ENCODE measurements around the gene PIEZO2. TPM values are rescaled to one million over a fixed set of nuclear protein-coding genes. Genes with fewer than 3 reads are reported as not detected.

PIEZO2 gene
- total RNA-seq, 1 experiment from 2014 or later = 11.1 TPM

DNA sequence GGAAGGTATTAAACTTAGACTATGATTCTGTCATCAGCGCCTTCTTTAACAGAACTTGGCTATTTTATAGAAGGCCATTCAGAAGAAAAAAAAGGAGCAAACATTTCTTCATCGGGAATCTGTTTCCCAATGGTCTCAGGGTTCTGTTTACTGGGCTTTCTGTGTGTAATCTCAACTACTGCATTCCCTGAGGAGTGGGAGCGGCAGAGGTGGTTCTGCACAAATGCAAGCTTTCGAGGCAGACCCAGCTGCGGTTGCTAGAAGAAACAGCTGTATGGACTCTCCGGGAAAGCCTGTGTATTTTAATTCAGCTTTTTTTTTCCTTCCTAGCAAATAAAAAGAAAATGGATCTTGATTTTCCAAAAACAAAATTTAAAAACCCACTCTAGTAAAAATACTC, 372.9 kb downstream of the PIEZO2 start:
- no peak for DNase-seq
- Histone ChIP-seq H3K36me3 (peaks cover 19% of the 10 kb centered on the region), H3K27me3 (no peaks in the 10 kb centered on the region), H3K9me3 (no peaks in the 10 kb centered on the region), H3K4me3 (no peak overlapping the region)

DNA sequence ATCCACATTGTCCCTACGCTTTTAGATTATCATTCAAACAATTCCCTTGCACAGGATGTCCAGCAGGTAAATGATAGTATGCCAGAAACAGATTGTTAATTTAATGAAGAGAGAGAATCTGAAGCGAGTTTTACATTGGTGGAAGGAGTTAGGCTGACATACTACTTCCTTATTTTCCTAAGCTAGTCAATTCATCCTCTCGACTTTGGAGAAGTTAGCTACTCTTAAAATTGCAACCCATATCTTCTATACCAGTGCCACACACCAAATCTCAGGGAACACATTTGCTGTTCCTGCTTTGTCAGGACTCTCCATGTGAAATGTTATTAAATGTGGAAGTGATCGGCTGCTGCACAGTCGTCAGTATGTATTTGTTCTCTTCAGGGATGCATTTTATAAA, 374.3 kb downstream of the PIEZO2 start:
- no peak for DNase-seq
- H3K36me3 ChIP-seq = peaks cover 23% of the 10 kb centered on the region
- H3K27me3 ChIP-seq = no peaks in the 10 kb centered on the region
- H3K4me3 ChIP-seq = no peak overlapping the region
- H3K9me3 ChIP-seq = no peaks in the 10 kb centered on the region

DNA sequence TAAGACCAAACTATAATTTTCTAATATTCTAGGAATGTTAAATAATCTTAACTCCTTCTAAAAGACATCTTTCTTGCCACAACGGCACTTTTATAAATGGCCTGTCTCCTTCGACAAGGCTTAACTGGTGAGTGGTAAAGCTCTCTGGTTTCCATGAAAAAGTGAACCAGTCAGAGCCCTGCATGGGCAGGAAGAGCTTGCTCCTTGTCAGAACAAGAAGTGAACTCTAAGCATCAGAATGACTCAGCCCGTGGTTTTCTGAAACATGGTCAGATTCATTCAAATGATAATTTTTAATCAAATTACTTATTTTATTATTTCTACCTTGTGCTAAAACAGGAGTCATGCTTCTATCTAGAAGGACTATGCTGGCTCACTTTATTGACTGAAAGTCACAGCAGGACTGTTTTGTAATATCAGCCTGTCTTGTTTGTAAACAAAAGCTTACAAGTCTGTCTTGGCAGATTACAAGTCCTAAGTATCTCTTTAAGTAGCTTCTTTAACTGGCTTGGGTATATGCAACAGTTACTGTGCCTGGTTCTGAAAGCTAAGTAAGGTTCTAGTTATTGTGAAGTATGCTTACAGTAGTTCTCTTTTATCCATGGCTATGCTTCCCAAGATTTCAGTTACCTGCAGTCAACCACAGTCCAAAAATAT, 378.2 kb downstream of the PIEZO2 start:
- Histone ChIP-seq H3K9me3 (no peaks in the 10 kb centered on the region), H3K36me3 (peaks cover 37% of the 10 kb centered on the region), H3K4me3 (no peak overlapping the region), H3K27me3 (no peaks in the 10 kb centered on the region)
- DNase-seq = no peak

DNA sequence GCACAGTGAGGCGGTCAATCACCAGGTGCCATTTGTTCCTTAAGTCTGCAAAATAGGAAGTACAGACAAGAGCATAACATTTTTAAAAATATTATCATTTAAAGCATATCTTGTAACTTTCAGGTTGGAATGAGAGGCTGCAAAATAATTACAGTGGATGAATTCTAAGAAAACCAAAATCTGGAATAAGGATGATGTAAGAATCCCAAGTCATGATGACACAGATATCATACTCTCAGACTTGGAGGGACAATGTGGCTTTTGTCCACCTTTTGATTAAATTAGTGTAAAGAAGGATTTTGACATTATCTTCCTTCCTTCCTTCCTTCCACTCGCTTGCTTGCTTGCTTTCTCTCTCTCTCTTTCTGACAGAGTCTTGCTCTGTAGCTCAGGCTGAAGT, 379.1 kb downstream of the PIEZO2 start:
- Histone ChIP-seq H3K9me3 (no peaks in the 10 kb centered on the region), H3K27me3 (no peaks in the 10 kb centered on the region), H3K36me3 (peaks cover 37% of the 10 kb centered on the region), H3K4me3 (no peak overlapping the region)
- no peak for DNase-seq

DNA sequence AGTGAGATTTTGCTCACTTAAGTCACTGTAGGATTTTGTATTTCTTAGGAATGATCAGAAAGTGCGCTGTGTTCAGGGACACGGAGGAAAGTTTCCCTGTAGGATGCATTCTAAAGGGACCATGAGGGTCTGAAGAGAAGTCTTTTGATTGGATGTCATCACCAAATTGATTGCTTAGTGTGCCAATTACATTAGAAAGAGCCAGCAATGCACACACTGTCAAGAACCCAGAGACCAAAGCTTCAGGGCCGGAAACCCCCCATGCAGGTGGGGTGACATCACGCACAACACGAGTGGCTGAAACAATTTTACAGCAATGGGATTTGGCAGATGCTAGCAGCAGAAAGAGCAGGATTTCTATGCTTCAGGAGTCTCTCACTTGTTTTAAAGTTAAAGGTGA, 381.1 kb downstream of the PIEZO2 start:
- no peak for DNase-seq
- Histone ChIP-seq H3K4me3 (no peak overlapping the region), H3K27me3 (no peaks in the 10 kb centered on the region), H3K9me3 (no peaks in the 10 kb centered on the region), H3K36me3 (peaks cover 43% of the 10 kb centered on the region)

DNA sequence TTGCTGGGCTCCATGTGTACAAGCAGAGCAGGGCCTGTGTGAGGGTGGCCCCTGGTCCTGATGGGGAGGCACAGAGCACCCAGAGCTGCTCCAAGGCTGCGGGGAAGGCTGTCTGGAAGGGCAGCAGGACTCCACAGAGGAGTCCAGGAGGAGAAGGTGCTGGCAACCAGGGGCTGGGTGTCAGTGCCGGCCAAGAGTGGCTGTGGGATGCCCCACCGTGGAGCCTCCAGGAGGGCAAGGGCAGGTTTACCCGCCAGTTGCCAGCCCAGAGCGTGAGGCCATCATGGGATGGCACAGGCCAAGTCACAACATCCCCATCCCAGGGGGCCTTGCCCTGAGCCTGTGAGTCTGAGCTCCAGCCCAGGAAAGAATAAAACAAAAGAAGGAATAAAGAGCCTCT, 381.7 kb downstream of the PIEZO2 start:
- DNase-seq = no peak
- Histone ChIP-seq H3K4me3 (no peak overlapping the region), H3K36me3 (peaks cover 44% of the 10 kb centered on the region), H3K27me3 (no peaks in the 10 kb centered on the region), H3K9me3 (no peaks in the 10 kb centered on the region)

DNA sequence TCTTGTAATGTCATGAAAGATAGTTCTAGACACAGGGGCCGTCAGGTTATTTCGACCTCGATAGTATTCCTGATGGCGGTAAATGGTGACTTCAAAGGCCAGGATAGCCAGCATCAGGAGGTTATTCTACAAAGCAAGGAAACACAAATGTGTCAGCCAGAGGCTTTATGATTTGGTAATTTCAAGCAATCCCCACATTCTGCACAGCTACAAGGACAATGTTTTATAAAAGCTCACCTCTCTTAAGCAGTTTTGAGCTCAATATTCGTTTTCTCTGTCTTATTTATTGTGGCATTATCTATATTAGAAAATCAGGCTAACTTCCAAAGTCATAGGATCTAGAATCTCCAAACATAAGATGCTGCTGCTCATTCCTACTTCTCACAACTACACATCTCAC, 388.4 kb downstream of the PIEZO2 start:
- Histone ChIP-seq H3K27me3 (no peaks in the 10 kb centered on the region), H3K36me3 (peaks cover 17% of the 10 kb centered on the region), H3K9me3 (no peaks in the 10 kb centered on the region), H3K4me3 (no peak overlapping the region)
- no peak for DNase-seq

DNA sequence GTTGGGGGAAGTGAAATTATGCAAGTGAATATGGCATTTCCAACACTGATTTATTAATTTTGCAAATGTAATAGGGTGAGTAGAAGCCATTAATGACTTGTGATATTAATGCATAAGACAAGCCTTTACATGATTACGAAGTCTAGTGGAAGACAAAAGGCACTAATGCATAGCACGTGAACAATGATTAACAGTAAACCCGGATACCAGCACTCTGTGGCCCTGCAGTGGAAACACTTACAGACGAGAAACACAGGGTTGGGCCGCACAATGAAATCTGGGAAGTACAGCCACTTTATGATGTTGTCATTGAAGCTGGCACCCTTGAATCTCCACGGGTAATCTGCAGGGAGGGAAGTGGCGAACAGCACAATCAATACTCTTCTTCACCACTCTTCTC, 390.1 kb downstream of the PIEZO2 start:
- no peak for DNase-seq
- H3K36me3 ChIP-seq = peaks cover 24% of the 10 kb centered on the region

DNA sequence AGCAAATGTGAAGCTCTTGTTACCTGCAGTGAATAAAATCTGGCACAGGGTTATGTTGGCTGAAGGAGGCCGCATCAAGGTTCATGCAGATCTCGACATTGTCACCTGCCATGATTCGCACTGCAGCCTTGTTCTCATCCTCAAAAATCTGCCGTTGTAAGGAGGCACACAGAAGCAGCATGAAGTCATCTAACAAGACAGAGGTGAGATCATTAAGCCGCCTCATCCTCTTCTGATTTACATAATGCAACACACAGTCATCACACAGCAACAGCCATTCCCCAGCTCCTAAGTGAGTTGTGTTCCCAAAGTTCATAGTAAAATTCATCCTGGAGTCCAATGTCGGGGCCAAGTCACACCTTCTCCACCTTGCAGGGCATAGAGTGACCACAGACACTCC, 391.4 kb downstream of the PIEZO2 start:
- H3K27me3 ChIP-seq = no peaks in the 10 kb centered on the region
- peaks cover 26% of the 10 kb centered on the region for H3K36me3 ChIP-seq
- no peak for DNase-seq
- no peak overlapping the region for H3K4me3 ChIP-seq
- H3K9me3 ChIP-seq = no peaks in the 10 kb centered on the region

More for the DNA sequence above, 390.1 kb downstream of the PIEZO2 start:
- no peaks in the 10 kb centered on the region for H3K9me3 ChIP-seq
- no peak overlapping the region for H3K4me3 ChIP-seq
- no peaks in the 10 kb centered on the region for H3K27me3 ChIP-seq

DNA sequence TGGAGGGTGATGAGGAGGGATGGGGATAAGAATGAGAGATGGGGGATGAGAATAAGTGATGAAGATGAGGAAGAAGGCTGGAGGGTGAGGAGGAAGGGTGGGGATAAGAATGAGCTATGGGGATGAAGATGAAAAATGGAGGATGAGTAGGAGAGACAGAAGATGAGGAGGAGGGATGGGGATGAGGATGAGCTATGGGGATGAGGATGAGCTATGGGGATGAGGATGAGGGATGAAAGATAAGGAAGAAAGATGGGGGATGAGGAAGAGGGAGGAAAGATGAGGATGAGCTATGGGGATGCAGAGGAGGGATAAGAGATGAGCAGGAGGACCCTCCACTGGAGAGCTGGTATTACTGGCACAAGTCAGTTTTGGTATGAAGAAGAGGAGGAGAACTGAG, 392.0 kb downstream of the PIEZO2 start:
- H3K4me3 ChIP-seq = no peak overlapping the region
- peaks cover 29% of the 10 kb centered on the region for H3K36me3 ChIP-seq
- no peaks in the 10 kb centered on the region for H3K9me3 ChIP-seq
- H3K27me3 ChIP-seq = no peaks in the 10 kb centered on the region
- DNase-seq = no peak

DNA sequence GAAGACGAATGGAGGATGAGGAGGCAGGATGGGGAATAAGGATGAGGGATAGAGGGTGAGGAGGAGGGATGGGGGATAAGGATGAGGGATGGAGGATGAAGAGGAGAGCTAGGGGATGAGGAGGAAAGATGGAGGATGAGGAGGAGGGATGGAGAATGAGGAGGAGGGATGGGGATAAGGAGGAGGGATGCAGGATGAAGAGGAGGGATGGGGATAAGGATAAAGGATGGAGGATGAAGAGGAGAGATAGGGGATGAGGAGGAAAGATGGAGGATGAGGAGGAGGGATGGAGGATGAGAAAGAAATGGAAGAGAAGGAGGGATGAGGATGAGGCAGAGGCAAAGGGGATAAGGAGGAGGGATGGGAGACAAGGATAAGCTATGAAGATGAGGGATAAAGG, 393.5 kb downstream of the PIEZO2 start:
- Histone ChIP-seq H3K27me3 (no peaks in the 10 kb centered on the region), H3K36me3 (peaks cover 41% of the 10 kb centered on the region), H3K9me3 (no peaks in the 10 kb centered on the region), H3K4me3 (no peak overlapping the region)
- DNase-seq = no peak

DNA sequence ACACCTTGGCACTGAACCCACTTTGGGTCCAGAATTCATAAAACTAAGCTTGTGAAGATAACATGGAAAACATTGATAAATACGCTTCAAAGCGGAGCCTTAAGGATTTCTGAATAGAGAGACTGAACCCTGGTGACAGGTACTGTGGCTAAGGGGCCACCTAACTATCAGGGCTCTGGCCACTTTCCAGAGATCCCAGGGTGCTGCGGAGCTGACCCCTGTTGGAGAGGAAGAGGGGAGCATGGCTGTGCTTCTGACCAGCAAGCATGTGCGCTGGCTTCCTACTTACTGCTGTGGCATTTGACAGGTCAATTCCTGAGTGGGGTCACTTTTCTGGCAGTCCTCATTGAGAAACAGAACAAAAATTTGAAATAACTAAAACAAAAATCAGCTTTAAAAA, 395.2 kb downstream of the PIEZO2 start:
- Histone ChIP-seq H3K36me3 (peaks cover 41% of the 10 kb centered on the region), H3K4me3 (no peak overlapping the region), H3K27me3 (no peaks in the 10 kb centered on the region), H3K9me3 (no peaks in the 10 kb centered on the region)
- no peak for DNase-seq

DNA sequence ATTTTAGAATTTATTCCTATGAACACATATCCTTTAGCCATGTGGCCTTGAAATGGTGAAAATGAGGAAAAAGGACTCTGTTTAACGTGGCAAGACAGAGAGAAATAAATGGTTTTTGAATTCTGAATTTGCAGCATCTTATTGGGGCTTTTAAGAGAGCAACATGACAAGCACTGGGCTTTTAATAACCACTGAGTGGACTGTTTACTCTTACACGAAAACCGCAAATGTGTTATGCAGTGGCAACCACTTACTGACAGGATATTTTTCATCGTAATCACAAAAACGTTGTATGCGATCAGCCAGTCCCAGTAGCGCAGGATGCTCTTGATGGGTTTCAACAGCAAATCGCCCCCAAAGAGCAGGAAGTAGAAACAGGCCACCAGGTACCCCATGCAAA, 397.0 kb downstream of the PIEZO2 start:
- H3K27me3 ChIP-seq = no peaks in the 10 kb centered on the region
- no peak overlapping the region for H3K4me3 ChIP-seq
- no peaks in the 10 kb centered on the region for H3K9me3 ChIP-seq
- peaks cover 50% of the 10 kb centered on the region for H3K36me3 ChIP-seq
- DNase-seq = no peak

DNA sequence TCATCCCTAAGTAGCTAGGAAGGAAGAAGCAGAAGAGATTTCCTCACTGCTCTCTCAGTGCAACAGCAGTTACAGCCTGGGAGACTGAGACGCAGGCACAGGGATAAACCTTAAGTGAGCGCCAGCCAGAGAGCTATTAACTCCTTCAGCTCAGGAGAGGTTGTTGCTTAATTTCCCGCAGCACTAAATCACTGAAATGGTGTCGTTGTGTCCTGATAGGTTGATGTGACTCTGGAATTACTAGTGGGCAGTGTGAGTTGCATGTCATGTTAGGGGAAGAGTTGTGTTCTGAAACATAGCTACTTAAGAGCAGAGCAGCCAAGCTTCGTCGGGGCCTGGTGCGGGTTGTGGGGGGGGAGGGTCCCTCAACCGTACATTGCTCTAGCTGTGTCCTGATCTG, 397.7 kb downstream of the PIEZO2 start:
- DNase-seq = no peak
- Histone ChIP-seq H3K4me3 (no peak overlapping the region), H3K27me3 (no peaks in the 10 kb centered on the region), H3K36me3 (peaks cover 58% of the 10 kb centered on the region), H3K9me3 (no peaks in the 10 kb centered on the region)

DNA sequence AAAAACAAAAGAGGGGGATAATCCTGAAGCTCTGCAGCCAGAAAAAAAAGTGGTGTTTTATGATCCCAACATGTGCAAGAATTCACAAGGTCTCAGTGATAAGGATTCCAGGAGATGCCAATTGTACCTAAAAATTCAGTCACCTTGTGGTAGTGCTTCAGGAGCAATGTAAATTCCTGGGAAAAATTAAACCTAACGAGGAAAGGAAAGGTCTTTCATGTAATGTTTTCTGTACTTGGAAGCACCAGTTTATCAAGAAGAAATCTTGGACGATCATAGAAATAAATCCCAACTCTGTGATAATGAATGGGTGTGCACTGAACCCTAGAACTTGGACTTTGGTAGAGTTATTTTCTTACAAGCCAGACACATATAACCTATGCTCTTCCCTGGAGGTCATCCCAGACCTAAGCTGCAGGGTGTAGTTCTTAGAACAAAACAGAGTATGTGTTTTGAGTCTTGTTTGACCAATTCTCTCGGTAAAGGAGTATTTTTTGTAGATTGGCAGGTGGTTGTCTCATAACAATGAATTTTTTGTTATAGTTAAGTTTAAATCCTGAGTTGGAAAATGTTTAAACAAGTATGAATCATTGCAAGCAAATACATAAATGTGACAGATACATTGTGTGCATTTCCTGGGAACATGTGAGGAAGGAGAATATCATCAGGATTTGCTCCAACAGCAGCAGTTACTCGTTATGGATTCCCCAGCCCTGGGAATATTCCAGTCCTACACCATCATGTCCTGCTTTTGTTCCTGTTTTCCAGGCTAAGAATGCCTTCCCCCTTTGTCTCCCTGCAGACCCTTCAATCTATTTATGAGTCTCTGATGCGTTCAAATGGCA, 399.0 kb downstream of the PIEZO2 start:
- no peak overlapping the region for H3K4me3 ChIP-seq
- H3K9me3 ChIP-seq = no peaks in the 10 kb centered on the region
- H3K27me3 ChIP-seq = no peaks in the 10 kb centered on the region
- peaks cover 67% of the 10 kb centered on the region for H3K36me3 ChIP-seq
- DNase-seq = no peak

DNA sequence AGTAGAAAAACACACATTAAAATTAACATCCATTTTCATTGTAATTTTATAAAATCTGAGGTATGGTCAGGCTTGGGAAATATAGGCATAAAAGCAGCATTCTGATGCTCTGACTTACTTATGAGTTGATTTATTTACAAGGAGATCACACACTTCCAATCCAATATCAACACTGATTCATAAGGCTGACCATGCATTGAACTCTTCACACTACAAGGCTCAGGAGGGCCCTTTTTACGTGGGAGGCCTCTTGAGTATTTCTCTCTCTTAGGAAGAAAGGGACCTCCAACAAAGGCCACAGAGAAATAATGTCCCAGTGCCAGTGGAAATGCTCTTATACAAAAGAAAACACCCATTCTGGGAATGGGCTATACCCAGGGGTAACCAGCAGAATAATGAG, 400.7 kb downstream of the PIEZO2 start:
- Histone ChIP-seq H3K36me3 (peaks cover 59% of the 10 kb centered on the region), H3K27me3 (no peaks in the 10 kb centered on the region), H3K9me3 (no peaks in the 10 kb centered on the region), H3K4me3 (no peak overlapping the region)
- DNase-seq = peak; percentile 48

DNA sequence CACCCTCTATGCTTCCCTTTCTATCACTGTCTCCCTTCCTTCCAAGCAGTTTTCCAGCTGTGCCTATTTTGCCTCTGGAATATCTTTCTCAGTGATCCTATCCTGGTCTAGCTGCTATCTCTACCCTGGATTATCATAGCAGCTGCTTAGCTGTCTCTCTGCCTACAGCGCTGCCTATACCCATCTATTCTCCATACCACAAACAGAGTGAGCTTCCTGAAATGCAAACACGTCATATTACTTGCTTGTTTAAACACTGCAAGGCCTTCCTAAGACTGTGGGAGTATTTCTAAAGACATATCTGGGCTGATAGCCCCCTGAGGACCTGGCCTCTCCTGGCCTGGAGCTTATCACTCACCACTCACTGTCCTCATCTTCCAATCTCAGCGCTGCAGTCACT, 403.4 kb downstream of the PIEZO2 start:
- no peak overlapping the region for H3K4me3 ChIP-seq
- no peak for DNase-seq
- H3K27me3 ChIP-seq = no peaks in the 10 kb centered on the region
- H3K36me3 ChIP-seq = peaks cover 56% of the 10 kb centered on the region
- no peaks in the 10 kb centered on the region for H3K9me3 ChIP-seq

DNA sequence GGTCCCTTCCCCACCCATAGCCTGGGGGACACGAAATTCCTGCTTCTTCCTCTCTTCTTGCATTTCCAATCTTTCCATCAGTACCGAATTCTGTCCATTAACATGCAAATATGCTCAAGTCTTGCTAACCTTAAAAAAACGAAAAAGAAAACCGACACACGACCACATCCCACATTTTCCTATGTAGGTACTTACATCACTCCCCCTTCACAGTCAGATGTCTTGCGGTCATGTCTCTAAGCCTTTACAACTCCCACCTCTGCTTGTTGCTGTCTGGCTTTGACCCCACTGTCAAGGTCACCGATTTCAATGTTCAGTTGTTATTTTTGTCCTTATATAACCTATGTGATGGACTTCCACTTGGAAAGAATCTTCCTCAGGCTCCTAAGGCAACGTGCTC, 404.1 kb downstream of the PIEZO2 start:
- Histone ChIP-seq H3K9me3 (no peaks in the 10 kb centered on the region), H3K4me3 (no peak overlapping the region), H3K27me3 (no peaks in the 10 kb centered on the region), H3K36me3 (peaks cover 62% of the 10 kb centered on the region)
- no peak for DNase-seq

All from MG63 (cell line).